NCI-H446 (cell line): ENCODE results near the gene CNNM2.
"Not testable (repeated sequence)": the region's sequence is repeated elsewhere in the genome, so short reads cannot be mapped to it uniquely, and the experiment has no call there.

Experiments
- DNase-seq, 2 experiments: peaks; one replicate each; lab custom pipeline; 2025; lab: John Stamatoyannopoulos, UW

Gene CNNM2

GRCh38 chr10:103106539-103106938 is 188.4 kb downstream of the CNNM2 start:
- no peak for DNase-seq

- no peak for DNase-seq
Observed at GRCh38 chr10:103109821-103110220, 191.7 kb downstream of the CNNM2 start.

GRCh38 chr10:103110407-103110806 is 192.3 kb downstream of the CNNM2 start:
- no peak for DNase-seq

- no peak for DNase-seq
Observed at GRCh38 chr10:103111031-103111917, 193.2 kb downstream of the CNNM2 start.

- no peak for DNase-seq
Observed at GRCh38 chr10:103111918-103112877, 194.1 kb downstream of the CNNM2 start.

- DNase-seq = no peak
Observed at GRCh38 chr10:103114876-103115275, 196.8 kb downstream of the CNNM2 start.

- no peak for DNase-seq
Observed at GRCh38 chr10:103117247-103117646, 199.2 kb downstream of the CNNM2 start.

- DNase-seq = no peak
Observed at GRCh38 chr10:103120546-103120945, 202.5 kb downstream of the CNNM2 start.

GRCh38 chr10:103120977-103121735 is 203.1 kb downstream of the CNNM2 start:
- no peak for DNase-seq

GRCh38 chr10:103123282-103124024 is 205.4 kb downstream of the CNNM2 start:
- DNase-seq = no peak

GRCh38 chr10:103124420-103125096 is 206.5 kb downstream of the CNNM2 start:
- DNase-seq = no peak

GRCh38 chr10:103125323-103126267 is 207.5 kb downstream of the CNNM2 start:
- DNase-seq = no peak

GRCh38 chr10:103127241-103127640 is 209.1 kb downstream of the CNNM2 start:
- DNase-seq = no peak

GRCh38 chr10:103130180-103130579 is 212.1 kb downstream of the CNNM2 start:
- not testable (repeated sequence) for DNase-seq

- DNase-seq = no peak
Observed at GRCh38 chr10:103130910-103131309, 212.8 kb downstream of the CNNM2 start.

GRCh38 chr10:103135168-103135567 is 217.1 kb downstream of the CNNM2 start:
- not testable (repeated sequence) for DNase-seq

- DNase-seq = no peak
Observed at GRCh38 chr10:103139803-103140202, 221.7 kb downstream of the CNNM2 start.
